Osteocyte (in vitro differentiated cells): ENCODE results near the gene C22orf39. TPM values are rescaled to one million over a fixed set of nuclear protein-coding genes. Genes with fewer than 3 reads are reported as not detected.

Experiments
- DNase-seq: peaks from one replicate; pipeline ENCODE4 v3.0.0; 2021; ENCODE audit warnings: mixed read lengths; ENCODE audit not compliant: unreplicated experiment; ENCODE audit errors: extremely low spot score
- H3K27ac Mint-ChIP-seq: one replicate; pipeline ENCODE4 v1.8.0; 2021; ENCODE audit warnings: mild to moderate bottlenecking, mixed read lengths; ENCODE audit not compliant: unreplicated experiment
- H3K27me3 Mint-ChIP-seq: one replicate; pipeline ENCODE4 v1.8.0; 2021; ENCODE audit warnings: mixed read lengths; ENCODE audit not compliant: unreplicated experiment
- H3K36me3 Mint-ChIP-seq: one replicate; pipeline ENCODE4 v1.8.0; 2021; ENCODE audit warnings: mixed read lengths; ENCODE audit not compliant: unreplicated experiment
- H3K4me1 Mint-ChIP-seq: one replicate; pipeline ENCODE4 v1.8.0; 2021; ENCODE audit warnings: mixed read lengths; ENCODE audit not compliant: unreplicated experiment
- H3K4me3 Mint-ChIP-seq: one replicate; pipeline ENCODE4 v1.8.0; 2021; ENCODE audit warnings: mild to moderate bottlenecking, moderate library complexity, mixed read lengths; ENCODE audit not compliant: unreplicated experiment
- H3K9me3 Mint-ChIP-seq: one replicate; pipeline ENCODE4 v1.8.0; 2021; ENCODE audit warnings: mixed read lengths; ENCODE audit not compliant: unreplicated experiment
- total RNA-seq: library from RNA; stranded (reverse); gene quantifications from 2 replicates; pipeline ENCODE4 v1.2.1, GENCODE V29; 2021
- TF ChIP-seq, protein P1 (sequence below): fragments of 200-600 bp; sonication (generic); IDR thresholded peaks from 2 replicates; pipeline ENCODE4 v1.5.0; 2021; ENCODE audit warnings: antibody characterized with exemption, mild to moderate bottlenecking, moderate library complexity

C22orf39 gene
- total RNA-seq, 1 donor from 2014 or later: 30.1 TPM

DNA sequence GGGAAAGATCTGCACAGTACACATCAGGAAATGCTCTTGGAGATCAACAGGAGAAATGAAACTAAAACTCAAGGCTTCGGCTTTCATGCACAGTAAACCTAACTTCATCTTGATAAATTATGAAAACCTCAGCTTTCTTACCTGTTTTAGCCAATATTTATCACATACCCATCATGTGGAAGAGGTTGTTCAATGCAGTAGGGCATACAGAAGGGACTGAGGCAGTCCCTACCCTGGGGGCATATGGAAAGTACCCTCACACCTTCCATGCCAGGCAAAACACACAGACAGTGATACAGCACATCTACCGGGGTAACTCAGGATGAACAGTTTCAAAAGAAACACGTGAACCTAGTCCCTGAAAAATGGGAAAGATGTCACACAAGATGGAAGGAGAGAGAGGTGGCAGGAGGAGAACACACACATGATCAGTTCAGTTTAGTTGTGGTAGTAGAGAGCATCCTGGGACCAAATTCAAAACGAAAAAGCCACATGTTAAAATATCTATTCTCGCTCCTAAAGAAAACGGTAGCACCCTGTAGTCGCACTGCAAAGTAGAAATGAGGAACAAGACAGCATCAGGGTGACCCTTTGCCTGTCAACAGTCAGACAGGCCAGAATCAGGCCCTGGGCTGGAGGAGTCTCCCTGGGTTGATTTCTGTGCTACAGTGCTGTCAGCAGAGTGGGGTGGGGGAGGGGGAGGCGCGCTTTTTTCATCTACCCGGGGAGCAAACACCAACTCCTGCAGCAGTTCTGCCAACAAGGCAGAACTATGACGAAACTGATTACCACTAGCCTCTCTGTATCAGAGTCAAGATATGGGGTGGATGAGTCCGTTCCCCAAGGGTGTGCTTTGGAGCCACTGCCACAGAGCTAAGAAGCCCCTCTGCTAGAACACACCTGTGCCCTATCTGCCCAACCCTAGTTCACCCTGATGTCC is 17.3 kb downstream of the C22orf39 start:
- no peaks in the 10 kb centered on the region for H3K9me3 Mint-ChIP-seq
- H3K4me1 Mint-ChIP-seq: peaks cover 39% of the 10 kb centered on the region
- peak overlapping the region; percentile 83 for H3K27ac Mint-ChIP-seq
- no peaks in the 10 kb centered on the region for H3K27me3 Mint-ChIP-seq
- TF ChIP-seq, protein P1, sequence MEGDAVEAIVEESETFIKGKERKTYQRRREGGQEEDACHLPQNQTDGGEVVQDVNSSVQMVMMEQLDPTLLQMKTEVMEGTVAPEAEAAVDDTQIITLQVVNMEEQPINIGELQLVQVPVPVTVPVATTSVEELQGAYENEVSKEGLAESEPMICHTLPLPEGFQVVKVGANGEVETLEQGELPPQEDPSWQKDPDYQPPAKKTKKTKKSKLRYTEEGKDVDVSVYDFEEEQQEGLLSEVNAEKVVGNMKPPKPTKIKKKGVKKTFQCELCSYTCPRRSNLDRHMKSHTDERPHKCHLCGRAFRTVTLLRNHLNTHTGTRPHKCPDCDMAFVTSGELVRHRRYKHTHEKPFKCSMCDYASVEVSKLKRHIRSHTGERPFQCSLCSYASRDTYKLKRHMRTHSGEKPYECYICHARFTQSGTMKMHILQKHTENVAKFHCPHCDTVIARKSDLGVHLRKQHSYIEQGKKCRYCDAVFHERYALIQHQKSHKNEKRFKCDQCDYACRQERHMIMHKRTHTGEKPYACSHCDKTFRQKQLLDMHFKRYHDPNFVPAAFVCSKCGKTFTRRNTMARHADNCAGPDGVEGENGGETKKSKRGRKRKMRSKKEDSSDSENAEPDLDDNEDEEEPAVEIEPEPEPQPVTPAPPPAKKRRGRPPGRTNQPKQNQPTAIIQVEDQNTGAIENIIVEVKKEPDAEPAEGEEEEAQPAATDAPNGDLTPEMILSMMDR: no peak
- no peak for DNase-seq
- H3K4me3 Mint-ChIP-seq: peak overlapping the region; percentile 83
- peaks cover 7% of the 10 kb centered on the region for H3K36me3 Mint-ChIP-seq

DNA sequence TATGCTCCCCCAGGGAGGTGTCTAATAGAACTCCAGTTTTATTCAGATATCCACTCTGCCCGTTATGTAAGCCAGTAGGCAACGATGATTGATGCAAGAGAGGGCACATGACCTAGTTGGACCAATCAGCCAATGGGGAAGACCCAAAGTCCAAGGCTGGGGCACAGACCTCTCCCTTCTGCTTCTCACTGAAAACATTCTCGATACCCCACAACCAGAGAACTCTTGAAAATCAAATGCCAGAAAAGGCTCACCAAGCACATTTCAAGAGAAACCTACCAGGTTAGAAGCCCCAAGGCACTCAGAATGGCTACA is 23.4 kb downstream of the C22orf39 start:
- no peaks in the 10 kb centered on the region for H3K27me3 Mint-ChIP-seq
- TF ChIP-seq, protein P1: no peak
- peaks cover 4% of the 10 kb centered on the region for H3K36me3 Mint-ChIP-seq
- no peak for DNase-seq
- no peak overlapping the region for H3K27ac Mint-ChIP-seq
- peaks cover 26% of the 10 kb centered on the region for H3K4me1 Mint-ChIP-seq
- no peak overlapping the region for H3K4me3 Mint-ChIP-seq
- H3K9me3 Mint-ChIP-seq: no peaks in the 10 kb centered on the region

DNA sequence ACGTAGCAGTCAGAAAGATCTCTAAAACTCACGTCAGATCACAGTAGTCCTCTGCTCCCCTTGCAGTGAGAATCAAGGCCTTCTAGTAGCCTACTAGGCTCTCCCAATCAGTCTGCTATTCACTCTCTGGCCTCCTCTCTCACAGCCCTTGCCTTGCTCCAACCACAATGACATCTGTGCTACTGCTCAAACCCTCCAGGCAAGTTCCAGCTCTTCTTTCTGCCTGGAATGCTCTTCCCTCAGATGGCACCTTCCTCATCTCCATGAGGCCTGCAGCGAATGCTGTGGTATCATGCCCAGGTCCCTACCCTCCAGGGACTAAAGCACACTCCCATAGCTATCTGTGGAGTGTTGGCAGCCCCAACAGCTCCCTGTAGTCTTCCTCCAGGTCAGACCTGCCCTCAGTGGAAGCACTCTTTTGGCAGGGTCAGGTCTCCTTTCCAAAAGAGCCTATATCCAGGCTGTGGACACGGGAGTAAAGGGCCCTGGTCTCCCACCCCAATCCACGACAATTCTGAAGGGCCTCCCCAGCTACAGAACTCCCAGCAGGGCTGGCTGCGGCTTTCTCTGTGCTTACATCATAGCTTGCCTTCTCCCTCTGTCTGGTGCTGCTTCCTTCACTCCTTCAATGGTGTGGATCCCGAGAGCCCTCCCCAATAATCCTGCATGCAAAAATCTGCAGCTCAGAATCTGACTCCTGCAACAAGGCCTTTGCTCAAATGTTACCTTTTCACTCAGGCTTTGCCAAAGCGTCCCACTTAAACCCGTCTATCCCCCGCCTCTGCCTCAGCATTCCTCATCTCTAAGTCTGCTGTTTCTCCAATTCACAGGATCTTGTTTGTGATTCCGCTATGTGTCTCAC is 24.8 kb downstream of the C22orf39 start:
- peaks cover 20% of the 10 kb centered on the region for H3K4me1 Mint-ChIP-seq
- no peak overlapping the region for H3K4me3 Mint-ChIP-seq
- H3K27me3 Mint-ChIP-seq: no peaks in the 10 kb centered on the region
- H3K27ac Mint-ChIP-seq: peak overlapping the region; percentile 61
- TF ChIP-seq, protein P1: no peak
- no peak for DNase-seq
- H3K36me3 Mint-ChIP-seq: peaks cover 7% of the 10 kb centered on the region
- no peaks in the 10 kb centered on the region for H3K9me3 Mint-ChIP-seq

DNA sequence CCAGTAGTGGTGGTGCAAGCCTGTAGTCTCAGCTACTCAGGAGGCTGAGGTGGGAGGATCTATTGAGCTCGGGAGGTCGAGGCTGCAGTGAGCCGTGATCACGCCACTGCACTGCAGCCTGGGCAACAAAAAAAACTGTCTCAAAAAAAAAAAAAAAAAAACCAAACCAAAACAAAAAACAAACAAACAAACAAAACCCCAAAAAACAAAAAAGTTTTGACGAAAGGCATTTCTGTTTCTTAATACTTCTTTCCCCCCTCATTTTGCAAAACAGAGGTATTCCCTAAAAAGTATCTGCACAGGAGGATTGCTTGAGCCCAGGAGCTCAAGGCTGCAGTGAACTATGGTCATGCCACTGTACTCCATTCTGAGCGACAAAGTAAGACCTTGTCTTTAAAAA is 27.2 kb downstream of the C22orf39 start:
- Mint-ChIP-seq H3K9me3 (no peaks in the 10 kb centered on the region), H3K27me3 (no peaks in the 10 kb centered on the region), H3K4me1 (peaks cover 20% of the 10 kb centered on the region), H3K36me3 (peaks cover 8% of the 10 kb centered on the region), H3K27ac (peak overlapping the region; percentile 8), H3K4me3 (no peak overlapping the region)
- TF ChIP-seq, protein P1: no peak
- DNase-seq: no peak
